Breast epithelium (tissue), 4 donors: ENCODE results near the gene RFPL3. TPM values are rescaled to one million over a fixed set of nuclear protein-coding genes. Genes with fewer than 3 reads are reported as not detected.
"Not testable (repeated sequence)": the region's sequence is repeated elsewhere in the genome, so short reads cannot be mapped to it uniquely, and the experiment has no call there.

Experiments used
- DNase-seq, 2 donors: peaks; one replicate each; pipeline ENCODE4 v3.0.0-alpha.2; 2019; ENCODE audit warnings: low spot score in 2 of 2
- H3K27ac ChIP-seq, 2 donors: fragments of 200-600 bp; sonication (generic) in 1 of 2; one replicate each; pipeline ENCODE4 v1.5.1; 2016 to 2019; ENCODE audit warnings: mild to moderate bottlenecking in 1 of 2
- H3K27me3 ChIP-seq, 2 donors: fragments of 200-600 bp; sonication (generic) in 1 of 2; one replicate each; pipeline versions ENCODE4 v1.5.1 to v1.6.0; 2017 to 2019; ENCODE audit warnings: control low read depth in 1 of 2, mild to moderate bottlenecking in 1 of 2
- H3K36me3 ChIP-seq: fragments of 200-600 bp; one replicate; pipeline ENCODE4 v1.5.1; 2019
- H3K4me1 ChIP-seq, 2 donors: fragments of 200-600 bp; sonication (generic); one replicate each; pipeline ENCODE4 v1.5.1; 2016 to 2019; ENCODE audit warnings: control low read depth in 1 of 2
- H3K4me3 ChIP-seq, 3 donors: fragments of 200-600 bp; sonication (generic); 1 replicate in 2 of 3; 2 replicates in 1 of 3; pipeline ENCODE4 v1.5.1; 2016 to 2019; ENCODE audit warnings: mild to moderate bottlenecking in 3 of 3, moderate library complexity in 2 of 3
- H3K9me3 ChIP-seq, 2 donors: fragments of 200-600 bp; sonication (generic) in 1 of 2; one replicate each; pipeline ENCODE4 v1.5.1; 2016 to 2019; ENCODE audit warnings: control low read depth in 1 of 2
- POLR2A ChIP-seq: fragments of 450-650 bp; IDR thresholded peaks from one replicate; pipeline ENCODE4 v1.6.1; 2016; ENCODE audit warnings: antibody characterized with exemption, mild to moderate bottlenecking, moderate library complexity
- POLR2AphosphoS5 ChIP-seq, 3 donors: sonication (generic); formaldehyde crosslinking; IDR thresholded peaks; one replicate each; pipeline ENCODE4 v1.6.1; 2017; ENCODE audit warnings: antibody characterized with exemption in 3 of 3
- intact Hi-C: fragments of 100-400 bp; cut with DNase I; formaldehyde crosslinking; loops from one replicate; pipeline ENCODE4 v1.15.1; 2023; ENCODE audit warnings: low total_unique reads
- total RNA-seq, 3 donors: library from RNA; depleted of rRNA; stranded (reverse); fragments of >200 nt; gene quantifications; one replicate each; pipeline ENCODE4 v1.1.0, GENCODE V29; 2016
- TF ChIP-seq, protein P1 (sequence below), 3 donors: fragments of 450-650 bp; IDR thresholded peaks; one replicate each; pipeline ENCODE4 v1.5.1; 2016 to 2017; ENCODE audit warnings: antibody characterized with exemption in 3 of 3, mild to moderate bottlenecking in 3 of 3, moderate library complexity in 3 of 3

Gene RFPL3
- not detected for total RNA-seq

DNA sequence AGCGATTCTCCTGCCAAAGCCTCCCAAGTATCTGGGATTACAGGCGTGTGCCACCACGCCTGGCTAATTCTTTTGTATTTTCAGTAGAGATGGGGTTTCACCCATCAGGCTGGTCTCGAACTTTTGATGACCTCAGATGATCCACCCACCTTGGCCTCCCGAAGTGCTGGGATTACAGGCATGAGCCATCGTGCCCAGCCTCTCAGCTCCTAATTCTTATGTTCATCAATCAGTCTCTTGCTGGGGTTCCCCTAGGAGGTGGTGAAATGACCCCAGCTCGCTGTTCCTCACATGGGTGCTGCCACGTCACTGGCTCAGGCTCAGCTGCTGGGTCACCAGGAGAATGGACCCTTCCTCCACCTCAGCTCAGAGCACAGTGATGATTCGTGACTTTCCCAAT, at the start of gene RFPL3:
Gene RFPL3 (plus strand): TSS at position 301 of the 400 bp plus-strand sequence. CDS start 205 bp downstream, outside the sequence.
- H3K36me3 ChIP-seq, H3K27me3 ChIP-seq, H3K4me3 ChIP-seq, intact Hi-C loops, H3K9me3 ChIP-seq, H3K27ac ChIP-seq, DNase-seq, H3K4me1 ChIP-seq: not testable (repeated sequence)

DNA sequence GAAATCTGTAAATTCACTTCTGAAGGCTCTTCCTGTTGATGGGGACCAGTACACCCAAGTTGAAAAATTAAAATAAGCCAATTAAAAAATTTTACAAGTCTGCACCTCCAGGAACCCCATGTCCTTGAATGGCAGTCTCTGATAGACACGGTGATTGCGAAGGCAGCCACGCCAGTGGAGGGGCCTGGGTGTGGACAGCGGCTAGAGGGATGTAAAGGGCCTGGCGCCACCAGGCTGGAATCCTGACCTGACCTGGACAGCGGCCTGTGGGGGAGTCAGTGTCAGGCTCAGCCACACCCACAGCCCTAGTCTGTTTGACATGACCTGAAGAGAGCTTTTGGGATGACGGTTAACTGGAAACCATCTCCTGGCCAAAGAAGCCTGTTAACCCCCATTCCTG, 49.5 kb upstream of the RFPL3 start:
- TF ChIP-seq, protein P1, sequence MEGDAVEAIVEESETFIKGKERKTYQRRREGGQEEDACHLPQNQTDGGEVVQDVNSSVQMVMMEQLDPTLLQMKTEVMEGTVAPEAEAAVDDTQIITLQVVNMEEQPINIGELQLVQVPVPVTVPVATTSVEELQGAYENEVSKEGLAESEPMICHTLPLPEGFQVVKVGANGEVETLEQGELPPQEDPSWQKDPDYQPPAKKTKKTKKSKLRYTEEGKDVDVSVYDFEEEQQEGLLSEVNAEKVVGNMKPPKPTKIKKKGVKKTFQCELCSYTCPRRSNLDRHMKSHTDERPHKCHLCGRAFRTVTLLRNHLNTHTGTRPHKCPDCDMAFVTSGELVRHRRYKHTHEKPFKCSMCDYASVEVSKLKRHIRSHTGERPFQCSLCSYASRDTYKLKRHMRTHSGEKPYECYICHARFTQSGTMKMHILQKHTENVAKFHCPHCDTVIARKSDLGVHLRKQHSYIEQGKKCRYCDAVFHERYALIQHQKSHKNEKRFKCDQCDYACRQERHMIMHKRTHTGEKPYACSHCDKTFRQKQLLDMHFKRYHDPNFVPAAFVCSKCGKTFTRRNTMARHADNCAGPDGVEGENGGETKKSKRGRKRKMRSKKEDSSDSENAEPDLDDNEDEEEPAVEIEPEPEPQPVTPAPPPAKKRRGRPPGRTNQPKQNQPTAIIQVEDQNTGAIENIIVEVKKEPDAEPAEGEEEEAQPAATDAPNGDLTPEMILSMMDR (IDR thresholded peaks at IDR 0.05) = no peak
- TF ChIP-seq POLR2AphosphoS5 (IDR thresholded peaks at IDR 0.05) = no peak
- TF ChIP-seq POLR2A = no peak
- H3K4me1 ChIP-seq = no peaks in the 10 kb centered on the region
- no peaks in the 10 kb centered on the region for H3K9me3 ChIP-seq
- DNase-seq = no peak
- no peak overlapping the region for H3K27ac ChIP-seq
- no peak overlapping the region for H3K4me3 ChIP-seq
- intact Hi-C loops = no loop called here
- H3K27me3 ChIP-seq = peaks cover 0 to 26% of the 10 kb centered on the region in 2 donors
- H3K36me3 ChIP-seq = no peaks in the 10 kb centered on the region

DNA sequence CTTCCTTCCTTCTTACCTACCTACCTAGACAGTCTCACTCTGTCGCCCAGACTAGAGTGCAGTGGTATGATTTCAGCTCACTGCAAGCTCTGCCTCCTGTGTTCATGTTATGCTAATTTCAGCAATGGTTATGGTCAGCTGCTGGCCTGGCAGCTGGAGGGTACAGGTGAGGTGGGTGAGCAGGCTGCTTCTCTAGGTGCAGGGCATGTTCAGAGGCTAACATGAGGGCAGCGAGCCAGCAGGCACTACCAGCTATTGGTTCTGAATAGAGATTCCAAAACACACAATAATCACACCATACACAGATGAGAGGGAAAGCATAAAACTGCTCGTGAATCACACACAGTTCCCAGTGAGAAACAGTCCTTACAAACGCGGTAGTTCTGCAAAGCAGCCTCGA, 48.7 kb upstream of the RFPL3 start:
- Histone ChIP-seq H3K27ac (no peak overlapping the region), H3K27me3 (peaks cover 0 to 26% of the 10 kb centered on the region in 2 donors), H3K4me1 (no peaks in the 10 kb centered on the region), H3K36me3 (no peaks in the 10 kb centered on the region), H3K4me3 (no peak overlapping the region), H3K9me3 (no peaks in the 10 kb centered on the region)
- intact Hi-C loops = no loop called here
- no peak for DNase-seq
- TF ChIP-seq POLR2A (no peak), POLR2AphosphoS5 (IDR thresholded peaks at IDR 0.05) (no peak)
- TF ChIP-seq, protein P1 (IDR thresholded peaks at IDR 0.05) = no peak

DNA sequence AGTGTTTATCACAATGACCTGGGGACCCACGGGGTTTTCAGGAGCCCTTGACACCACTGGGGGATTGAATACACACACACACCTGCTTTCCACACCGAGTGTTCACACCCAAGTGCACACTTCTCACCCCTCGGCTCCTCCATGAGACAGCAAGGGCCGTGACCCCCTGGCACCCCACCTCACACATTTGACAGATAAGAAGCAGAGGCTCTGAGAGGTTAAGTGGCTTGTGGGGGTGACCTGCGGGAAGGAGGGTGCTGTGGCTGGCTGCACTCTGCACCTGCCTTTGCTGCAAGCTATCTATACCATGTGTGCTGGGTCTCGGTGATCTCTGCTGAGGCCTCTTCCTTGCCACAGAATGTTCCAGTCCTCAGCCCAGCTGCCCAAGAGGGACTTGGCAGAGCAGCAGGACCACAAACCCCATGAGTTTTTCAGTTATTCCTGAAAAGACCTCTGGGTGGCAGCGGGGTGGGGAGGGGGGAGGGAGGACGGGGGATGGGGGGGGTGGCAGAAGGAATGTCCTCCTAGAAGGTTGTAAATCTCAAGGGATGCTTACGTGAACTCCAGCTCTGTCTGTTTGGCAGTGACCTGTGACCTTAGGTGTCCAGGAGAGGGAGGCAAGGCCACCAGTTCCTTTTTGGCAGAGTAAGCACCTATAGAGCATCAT, 47.9 kb upstream of the RFPL3 start:
- no peak for DNase-seq
- intact Hi-C loops = no loop called here
- Histone ChIP-seq H3K27me3 (peaks cover 0 to 26% of the 10 kb centered on the region in 2 donors), H3K27ac (no peak overlapping the region), H3K4me1 (no peaks in the 10 kb centered on the region), H3K36me3 (no peaks in the 10 kb centered on the region), H3K9me3 (no peaks in the 10 kb centered on the region), H3K4me3 (no peak overlapping the region)
- TF ChIP-seq, protein P1 (IDR thresholded peaks at IDR 0.05) = no peak
- TF ChIP-seq POLR2A (no peak), POLR2AphosphoS5 (IDR thresholded peaks at IDR 0.05) (no peak)

DNA sequence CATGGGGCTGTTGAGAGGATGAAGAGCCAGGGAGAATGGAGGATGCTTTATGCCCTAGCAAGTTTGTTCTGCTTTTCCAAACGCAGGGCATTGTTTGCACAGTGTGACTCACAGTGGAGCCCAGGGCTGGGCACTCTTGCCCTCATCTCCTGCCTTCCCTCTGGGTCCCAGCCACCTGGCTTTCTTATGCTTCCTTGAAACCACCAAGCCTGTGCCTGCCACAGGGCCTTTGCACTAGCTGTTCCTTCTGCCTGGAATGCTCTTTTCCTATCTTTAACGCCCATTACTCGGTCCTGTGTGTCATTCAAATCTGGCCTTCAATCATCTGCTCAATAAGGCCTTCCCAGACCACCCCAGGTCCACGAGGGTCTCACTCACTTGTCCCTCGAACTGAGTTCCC, 46.9 kb upstream of the RFPL3 start:
- no peak for DNase-seq
- Histone ChIP-seq H3K36me3 (no peaks in the 10 kb centered on the region), H3K4me3 (no peak overlapping the region), H3K27me3 (peaks cover 0 to 22% of the 10 kb centered on the region in 2 donors), H3K4me1 (no peaks in the 10 kb centered on the region), H3K9me3 (no peaks in the 10 kb centered on the region), H3K27ac (no peak overlapping the region)
- TF ChIP-seq POLR2A = no peak
- intact Hi-C loops = no loop called here

DNA sequence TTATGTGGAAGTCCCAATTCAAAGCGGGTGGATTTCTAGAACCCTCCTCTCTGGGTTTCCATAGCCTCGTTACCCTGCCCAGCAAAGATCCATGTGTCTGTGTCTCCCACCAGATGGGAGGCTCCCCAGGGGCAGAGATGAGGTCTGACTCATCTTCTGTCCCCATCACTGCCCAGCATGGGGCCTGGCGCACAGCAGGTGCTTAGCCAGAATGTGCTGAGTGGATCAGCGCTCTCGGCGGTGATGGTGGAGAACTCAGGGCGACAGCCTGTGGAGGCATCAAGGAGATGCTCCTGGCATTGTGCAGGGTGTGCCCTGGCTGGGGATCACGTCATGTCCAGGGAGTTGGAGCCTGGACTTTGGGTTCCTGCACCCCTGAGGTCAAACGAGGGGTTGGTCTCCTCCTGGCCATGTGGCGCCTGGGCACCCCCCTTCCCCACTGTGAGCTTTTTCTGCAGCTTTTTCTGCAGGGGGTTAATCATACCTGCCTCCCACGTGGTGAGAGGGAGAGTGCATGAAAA, 46.1 kb upstream of the RFPL3 start:
- no peaks in the 10 kb centered on the region for H3K4me1 ChIP-seq
- H3K27ac ChIP-seq = no peak overlapping the region
- no peaks in the 10 kb centered on the region for H3K36me3 ChIP-seq
- H3K27me3 ChIP-seq = peaks cover 0 to 19% of the 10 kb centered on the region in 2 donors
- DNase-seq = no peak
- H3K9me3 ChIP-seq = no peaks in the 10 kb centered on the region
- TF ChIP-seq, protein P1 (IDR thresholded peaks at IDR 0.05) = no peak
- TF ChIP-seq POLR2A (no peak), POLR2AphosphoS5 (IDR thresholded peaks at IDR 0.05) (no peak)
- no peak overlapping the region for H3K4me3 ChIP-seq
- intact Hi-C loops = no loop called here
